Activated CD8-positive, alpha-beta memory T cell treated with anti-CD3 and anti-CD28 coated beads for 4 hours (primary cell): ENCODE data around the gene SLC22A6.

Source experiments
- DNase-seq, 2 donors: peaks; one replicate each; pipeline ENCODE4 v3.0.0-alpha.2; 2020; ENCODE audit warnings: low read depth in 2 of 2

Gene SLC22A6, protein sequence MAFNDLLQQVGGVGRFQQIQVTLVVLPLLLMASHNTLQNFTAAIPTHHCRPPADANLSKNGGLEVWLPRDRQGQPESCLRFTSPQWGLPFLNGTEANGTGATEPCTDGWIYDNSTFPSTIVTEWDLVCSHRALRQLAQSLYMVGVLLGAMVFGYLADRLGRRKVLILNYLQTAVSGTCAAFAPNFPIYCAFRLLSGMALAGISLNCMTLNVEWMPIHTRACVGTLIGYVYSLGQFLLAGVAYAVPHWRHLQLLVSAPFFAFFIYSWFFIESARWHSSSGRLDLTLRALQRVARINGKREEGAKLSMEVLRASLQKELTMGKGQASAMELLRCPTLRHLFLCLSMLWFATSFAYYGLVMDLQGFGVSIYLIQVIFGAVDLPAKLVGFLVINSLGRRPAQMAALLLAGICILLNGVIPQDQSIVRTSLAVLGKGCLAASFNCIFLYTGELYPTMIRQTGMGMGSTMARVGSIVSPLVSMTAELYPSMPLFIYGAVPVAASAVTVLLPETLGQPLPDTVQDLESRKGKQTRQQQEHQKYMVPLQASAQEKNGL

DNA sequence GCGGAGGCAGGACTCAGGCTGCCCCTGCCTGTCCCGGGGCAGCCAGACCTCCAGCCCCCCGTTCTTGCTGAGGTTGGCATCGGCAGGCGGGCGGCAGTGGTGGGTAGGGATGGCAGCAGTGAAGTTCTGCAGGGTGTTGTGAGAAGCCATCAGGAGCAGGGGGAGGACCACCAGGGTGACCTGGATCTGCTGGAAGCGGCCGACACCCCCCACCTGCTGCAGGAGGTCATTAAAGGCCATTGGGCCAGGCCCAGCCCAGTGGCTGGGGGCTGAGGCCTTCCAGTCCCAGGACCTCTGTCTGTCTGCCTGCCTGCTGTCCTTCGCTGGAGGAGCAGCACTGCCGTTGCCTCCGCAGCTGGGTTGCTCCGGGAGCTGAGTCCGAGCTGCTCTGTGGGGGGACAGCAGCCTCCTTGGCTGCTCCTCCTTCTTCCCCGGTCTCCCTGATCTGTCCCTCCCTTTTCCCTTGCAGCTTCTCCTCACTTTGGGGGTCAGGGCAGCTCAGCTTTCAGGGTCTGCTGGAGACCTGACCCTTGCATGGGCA lies at the start of gene SLC22A6:
Gene SLC22A6 (minus strand): TSS at position 517 of the 541 bp plus-strand sequence. CDS start 277 bp downstream, at position 240.
- DNase-seq, result no peak

DNA sequence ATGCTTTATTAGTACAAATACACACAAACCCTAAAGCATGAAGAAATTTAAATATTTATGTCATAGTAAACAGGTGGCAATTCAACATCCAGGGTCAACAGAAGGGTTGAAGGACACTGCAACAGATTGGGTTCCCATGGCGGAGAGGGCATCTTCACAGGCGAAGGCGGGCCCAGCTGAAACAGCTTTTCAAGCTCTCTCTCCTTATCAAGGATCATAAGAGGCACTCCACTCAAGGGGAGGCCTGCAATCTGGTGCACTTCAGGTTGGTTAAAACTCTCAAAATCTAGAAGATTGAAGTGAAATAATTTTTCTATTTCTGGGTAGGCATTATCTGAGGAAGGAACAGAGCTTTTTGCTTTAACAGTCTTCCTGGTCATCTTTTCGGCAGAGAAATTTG lies 47.7 kb upstream of the SLC22A6 start:
- DNase-seq, result no peak

DNA sequence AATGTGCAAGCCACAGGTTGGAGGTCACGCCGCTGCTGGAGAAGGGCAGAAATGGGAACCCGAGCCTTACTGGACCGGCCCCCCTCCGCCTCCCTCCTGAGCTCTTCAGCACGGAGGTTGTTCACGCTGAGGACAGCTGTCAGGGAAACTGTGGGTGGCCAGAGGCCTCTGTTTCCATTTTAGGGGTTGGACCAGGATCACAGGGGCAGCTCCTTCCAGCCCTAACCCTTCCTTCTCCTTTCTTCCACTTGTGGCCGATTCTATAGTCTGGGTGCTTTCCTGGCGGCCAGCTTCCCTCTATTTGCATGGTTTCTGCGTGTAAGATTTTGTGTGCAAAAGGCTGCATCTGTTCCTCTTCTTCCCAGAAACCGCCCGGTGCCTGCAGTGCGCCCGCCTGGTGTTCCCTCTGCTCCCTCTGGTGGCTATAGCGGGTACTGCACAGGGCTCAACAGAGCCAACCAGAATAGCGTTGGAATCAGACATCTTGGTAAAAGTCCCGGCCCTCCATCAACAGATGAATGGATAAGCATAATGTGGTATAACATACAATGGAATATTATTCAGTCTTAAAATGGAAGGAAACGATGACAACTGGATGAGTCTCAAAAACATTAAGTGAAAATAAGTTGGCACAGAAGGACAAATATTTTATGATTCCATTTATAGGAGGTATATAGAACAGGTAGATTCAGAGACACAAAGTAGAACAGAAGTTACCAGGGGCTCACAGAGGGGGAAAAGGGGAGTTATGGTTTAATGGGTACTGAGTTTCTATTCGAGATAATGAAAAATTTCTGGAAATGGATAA lies 39.3 kb upstream of the SLC22A6 start:
- peak; percentile 65 to 66 for DNase-seq

DNA sequence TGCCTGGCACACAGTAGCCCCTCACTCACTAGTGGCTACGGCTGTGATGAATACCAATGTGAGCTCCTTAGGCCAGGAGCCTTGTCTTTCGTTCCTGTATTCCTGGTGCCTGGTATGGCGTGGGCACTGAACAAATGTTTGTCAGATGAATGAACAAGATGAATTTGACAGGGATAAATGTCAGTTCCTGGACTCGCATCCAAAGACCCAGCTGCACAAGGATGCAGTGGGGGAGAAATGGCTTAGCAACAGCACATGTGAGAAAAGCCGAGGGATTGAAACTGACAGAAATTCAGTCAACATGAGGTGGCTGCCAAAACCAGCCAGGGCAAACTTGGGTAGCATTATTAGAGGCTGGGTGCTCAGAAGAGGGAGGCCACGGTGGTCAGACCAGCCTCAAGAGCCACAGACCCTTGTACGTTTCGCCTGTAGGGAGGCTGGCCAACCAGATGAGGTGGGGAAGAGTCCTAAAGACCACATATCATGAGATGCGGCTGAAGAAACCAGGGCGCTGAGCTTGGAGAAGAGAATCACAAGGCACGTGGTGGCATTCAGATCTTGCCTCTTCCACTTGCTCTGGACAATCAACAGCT lies 38.6 kb upstream of the SLC22A6 start:
- no peak for DNase-seq

DNA sequence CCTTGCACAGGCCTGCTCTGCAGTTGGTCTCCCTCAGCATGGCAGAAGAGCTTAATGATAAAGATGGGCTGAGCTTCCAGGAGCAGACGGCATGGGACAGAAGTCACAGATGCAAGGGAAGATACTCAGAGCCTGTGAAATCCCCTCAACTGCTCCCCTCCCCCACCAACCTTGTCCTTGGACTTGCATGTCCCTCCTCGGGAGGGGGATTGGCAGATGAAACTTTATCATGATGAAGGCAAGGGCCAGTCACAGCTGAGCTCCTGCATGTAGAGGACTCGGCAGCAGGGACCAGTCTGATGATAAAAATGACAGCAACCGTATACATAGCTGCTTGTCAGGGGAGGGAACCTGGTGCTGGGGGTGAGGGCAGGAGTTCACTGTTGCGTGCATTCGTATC lies 37.7 kb upstream of the SLC22A6 start:
- DNase-seq, result no peak

DNA sequence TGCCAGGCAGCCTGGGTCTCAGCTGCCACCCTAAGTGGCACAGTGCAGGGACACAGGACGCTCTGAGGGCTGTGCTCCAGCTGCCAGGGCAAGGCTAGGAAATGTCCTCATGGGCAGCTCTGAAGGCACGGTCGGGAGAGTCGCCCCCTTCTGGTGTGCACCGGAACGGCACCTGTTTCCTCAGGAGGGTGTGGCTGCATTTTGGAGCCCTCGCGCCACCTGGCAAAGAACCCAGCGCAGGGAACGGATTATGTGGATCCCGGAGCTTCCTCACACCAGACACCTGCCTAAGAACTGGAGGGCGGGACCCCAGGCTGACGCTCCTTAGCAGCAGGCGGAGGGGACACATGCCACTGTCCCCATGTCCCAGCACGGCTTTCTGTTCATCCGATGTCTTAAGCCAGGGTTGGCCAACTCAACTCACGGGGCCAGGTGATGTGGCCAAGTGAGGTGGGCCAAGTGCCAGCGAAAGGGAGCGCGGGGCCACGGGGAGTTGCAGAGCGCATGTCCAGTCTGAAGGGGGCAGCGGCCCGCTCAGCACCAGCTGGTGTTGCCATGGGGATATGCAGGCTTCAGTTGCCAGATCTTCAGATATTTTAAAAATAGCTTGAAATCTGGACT lies 36.0 kb upstream of the SLC22A6 start:
- DNase-seq, result no peak

DNA sequence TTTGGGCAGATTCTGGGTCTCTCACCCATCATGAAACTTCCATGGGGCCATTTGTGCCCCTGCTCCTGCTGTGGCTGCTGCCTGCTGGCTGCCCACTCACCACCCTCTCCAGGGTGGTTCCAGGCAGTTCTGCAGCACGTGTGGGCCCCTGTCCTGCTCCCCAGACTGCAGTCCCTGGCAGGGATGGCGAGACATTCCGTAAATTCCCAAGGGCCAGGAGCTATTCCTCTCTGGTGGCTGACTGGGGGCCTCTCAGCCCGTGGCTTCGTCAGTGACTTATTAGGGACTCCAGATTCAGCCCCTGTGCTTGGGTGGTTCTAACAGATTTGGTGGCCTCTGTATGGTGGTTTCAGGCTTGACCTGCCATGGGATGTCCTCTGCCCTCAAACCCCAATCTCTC lies 34.7 kb upstream of the SLC22A6 start:
- DNase-seq, result no peak

DNA sequence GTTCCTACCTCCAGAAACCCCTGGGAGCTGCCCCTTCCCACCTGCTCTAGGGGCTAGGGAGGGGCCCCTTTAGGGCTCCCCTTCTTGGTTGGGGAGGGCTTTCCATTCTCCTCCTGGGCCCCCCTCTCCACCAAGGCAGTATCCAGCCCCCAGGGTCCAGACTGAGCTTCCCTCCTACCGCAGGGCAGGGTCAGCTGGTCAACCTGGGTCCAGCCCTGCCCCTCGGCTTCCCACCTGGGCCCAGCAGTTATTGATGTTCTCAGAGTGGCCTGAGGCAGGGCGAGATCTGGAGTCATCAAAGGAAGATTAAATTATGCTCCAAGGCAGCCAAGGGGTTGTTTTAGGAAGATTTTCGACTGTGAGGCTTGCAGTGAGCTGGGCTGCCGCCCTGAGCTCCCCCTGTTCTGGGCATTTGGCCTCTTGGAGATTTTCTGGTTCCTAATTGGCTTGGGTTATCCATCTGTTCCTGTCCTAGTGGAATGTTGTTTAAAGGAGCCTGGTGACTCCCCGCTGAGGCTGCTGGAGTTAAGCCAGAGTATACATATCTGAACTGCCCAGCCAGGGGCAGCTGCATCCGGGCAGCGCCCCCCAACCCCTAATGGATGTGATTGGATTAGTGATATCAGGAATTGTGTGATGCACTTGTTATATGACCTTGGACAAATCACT lies 32.7 kb upstream of the SLC22A6 start:
- no peak for DNase-seq

DNA sequence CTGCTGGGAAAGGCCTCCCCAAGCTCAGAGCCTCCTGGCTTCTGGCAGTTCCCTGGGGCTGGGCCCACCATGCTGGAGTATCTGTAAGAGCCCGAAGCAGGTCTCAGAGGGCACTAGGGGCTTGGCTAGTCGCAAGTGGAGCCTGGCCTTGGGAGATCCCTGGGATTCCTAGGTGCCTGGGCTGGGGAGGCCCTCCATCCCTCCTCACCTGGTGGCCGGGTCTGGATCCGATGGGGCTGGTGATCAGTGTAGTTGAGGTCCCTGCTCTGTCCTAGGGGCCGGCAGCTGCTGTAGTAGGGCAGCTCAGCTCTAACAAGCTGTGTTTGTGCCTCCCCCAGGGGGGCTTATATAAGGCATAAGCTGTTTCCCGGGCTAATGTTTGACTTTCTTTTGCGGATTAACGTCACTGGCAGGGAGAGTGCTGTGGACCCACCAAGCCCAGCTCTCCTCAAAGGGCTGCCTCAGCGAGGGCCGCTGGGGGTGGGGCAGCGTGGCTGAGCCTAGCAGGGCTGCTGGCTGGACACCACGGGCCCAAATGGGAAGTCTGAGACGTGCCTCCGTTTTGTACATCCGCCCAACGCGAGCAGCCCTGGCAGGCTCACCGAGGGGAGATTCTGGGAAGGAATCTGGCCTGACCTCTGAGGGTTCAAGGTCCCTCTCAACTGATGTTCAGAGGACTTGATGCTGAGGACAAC lies 30.9 kb upstream of the SLC22A6 start, which contains the start of gene SLC22A8:
Gene SLC22A8 (minus strand): TSS at position 321 of the 695 bp plus-strand sequence. CDS start 883 bp downstream, outside the sequence.
- DNase-seq, result no peak

DNA sequence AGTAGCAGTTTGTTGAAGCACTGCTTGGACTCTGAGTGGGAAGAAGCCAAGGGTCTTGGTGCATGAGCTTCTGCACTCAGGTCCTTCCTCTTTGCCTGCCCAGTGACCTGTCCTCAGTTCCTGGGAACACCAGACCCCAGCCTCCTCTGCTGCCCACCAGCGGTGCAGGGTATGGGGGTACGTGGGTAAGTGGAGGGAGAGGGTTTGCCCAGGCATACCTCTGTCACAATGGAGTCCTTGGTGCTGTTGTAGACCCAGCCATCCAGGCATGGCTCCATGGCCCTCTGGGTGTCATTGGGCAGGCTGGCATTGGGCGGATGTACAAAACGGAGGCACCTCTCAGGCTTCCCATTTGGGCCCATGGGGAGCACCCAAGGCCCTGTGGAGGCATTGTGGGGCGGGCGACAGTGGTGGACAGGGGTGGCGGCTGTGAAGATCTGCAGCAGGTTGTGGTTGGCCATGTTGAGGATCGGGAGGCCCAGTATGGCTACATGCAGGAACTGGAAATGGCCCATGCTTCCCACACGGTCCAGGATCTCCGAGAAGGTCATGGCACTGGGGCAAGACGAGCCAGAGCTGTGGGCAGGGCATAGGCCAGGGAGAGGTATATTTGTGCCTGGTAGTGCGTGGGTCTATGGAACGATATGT lies 29.8 kb upstream of the SLC22A6 start:
- no peak for DNase-seq

DNA sequence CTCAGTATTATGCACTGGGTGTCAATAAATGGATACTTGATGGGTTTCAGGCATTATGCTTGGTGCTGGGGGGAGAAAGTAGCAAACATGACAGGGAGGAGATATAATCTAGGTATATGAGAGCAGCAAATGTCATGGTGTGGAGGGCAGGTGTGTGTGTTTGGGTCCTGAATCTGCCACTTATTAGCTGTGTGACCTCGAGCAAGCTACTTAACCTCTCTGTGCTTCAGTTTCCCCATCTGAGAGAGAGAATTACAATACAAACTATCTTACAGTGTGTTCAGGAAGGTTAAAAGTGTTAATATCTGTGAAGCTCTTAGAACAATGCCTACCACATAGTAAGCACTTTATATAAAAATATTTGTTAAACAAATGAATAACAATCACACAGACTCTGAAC lies 28.1 kb upstream of the SLC22A6 start:
- DNase-seq, result no peak

DNA sequence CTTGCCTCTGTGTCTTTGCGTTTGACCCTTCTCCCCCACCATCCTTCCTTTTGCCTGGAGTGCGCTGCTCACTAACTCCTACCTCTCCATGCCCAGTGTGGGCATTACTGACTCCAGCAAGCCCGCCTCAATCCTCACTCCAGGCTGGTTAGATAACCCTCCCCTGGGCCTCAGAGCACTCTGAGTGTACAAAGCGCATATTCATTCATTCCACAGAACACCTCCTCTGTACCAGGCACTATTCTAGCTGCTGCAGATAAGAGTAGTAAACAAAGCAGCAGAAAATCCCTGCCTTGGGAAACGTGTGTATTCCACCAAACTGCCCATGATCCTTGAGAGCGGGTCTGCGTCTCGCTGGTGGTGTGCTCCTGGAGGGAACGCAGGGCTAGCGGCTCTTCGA lies 27.7 kb upstream of the SLC22A6 start:
- no peak for DNase-seq

DNA sequence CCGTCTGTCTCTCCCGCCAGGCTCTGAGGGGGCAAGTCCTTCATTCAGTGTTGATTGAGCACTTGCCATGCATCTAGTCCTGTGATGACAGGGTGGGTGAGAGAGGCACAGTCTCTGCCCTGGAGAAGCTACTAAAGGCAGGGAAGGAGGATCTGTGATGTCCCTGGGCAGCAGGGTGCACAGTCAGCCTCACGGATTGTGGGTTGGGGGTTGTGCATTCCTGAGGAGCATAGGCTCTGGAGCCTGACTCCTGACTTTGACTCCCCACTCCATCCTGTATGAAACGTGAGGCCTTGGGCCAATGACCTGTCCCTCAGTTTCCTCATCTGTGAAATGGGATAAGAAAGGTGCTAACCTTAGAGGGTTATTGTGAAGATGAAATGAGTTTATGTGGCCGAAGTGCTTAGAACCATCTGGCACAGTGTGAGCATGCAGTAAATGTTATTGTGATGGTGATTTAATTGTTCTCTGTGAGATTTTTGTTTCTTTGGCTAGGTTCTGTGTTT lies 26.2 kb upstream of the SLC22A6 start:
- no peak for DNase-seq

DNA sequence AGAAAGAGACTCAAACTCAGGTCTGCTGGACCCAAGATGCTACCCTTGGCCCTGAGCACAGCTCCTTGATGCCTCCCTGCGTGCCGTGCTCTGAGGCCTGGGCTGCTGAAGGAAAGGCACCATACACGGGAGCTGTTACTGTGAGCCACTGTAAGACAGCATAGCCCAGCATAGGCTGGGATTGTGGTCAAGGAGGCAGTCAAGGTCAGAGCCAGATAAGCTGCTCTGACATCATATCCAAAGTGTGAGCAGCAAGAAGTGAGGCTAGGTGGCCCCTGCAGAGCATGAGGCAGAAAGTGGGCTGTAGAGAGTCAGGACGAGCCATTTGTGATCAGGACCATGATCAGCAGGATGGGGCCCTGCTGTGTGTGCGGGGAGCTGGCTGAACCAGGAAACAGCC lies 23.2 kb upstream of the SLC22A6 start:
- DNase-seq, result no peak

DNA sequence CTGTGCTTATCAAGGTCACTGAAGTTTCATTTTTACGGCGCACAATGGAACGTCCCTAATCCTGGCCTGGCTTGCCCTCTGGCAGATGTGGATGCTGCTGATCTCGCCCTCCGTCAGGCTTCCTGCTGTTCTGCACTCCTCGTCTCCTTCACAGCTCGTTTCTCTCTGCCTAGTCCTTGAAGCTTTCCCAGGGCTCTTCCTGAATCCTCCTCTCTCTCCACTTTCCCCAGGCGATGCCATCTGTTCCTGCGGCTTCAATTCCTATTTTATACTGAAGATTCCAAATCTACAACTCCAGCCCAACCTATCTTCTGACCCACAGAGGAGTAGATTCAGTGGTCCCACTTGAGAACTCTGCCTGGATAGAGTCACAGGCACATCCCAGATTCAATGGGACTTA lies 16.7 kb upstream of the SLC22A6 start:
- DNase-seq, result no peak

DNA sequence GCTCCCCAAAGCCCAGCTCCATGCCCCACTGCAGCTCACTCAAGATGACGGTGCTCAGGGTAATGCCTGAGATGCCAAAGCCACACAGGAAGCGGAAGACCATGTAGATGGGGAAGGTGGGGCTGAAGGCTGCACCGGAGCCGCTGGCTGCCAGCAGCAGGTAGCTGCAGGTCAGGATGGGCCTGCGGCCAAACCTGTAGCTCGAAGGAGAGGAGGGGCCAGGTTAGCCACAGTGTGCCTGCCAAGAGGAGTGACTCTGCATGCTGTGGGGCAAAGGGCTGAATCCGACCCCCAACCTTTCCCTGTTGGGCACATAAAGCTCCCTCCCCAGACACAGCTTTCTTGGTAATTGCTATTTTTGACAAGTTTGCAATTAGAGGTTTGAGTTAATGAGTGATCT lies 14.9 kb upstream of the SLC22A6 start:
- DNase-seq, result no peak

DNA sequence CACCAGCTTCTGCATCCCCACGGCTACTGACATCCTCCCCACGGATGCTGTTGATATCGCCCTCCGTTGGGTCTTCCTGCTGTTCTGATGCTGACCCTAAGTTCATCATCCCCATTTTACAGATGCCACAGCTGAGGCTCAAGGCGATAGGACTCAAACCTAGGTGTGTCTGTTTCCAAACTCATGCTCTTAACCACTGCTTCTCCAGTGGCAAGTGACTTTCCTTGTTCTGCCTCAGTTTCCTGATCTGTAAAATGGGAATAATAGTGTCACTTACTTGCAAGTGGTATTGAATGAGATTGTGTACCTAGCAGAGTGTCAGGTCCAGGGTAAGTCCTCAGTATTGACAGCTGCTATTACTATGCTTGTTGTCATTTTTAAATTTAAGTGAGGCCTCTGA lies 14.4 kb upstream of the SLC22A6 start:
- no peak for DNase-seq

DNA sequence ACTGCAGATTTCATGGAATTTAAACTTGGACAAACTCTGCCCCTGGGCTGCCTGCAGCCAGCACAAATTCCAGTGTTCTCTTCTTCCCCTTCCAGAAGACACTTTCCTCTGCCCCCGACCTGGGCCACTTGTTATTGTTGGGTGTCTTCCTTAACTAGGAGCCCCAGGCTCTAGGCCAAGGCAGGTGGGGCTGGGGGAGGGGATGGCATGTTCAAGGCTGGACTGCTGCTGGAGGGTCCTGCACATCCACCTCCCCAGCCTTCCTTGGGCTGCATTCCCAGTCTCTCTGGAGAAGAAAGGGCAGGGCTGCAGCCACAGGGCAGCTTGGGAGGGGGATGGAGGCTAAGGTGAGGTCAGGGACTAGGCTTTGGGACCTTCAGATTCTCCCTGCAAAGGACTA lies 11.5 kb upstream of the SLC22A6 start:
- DNase-seq, result no peak

DNA sequence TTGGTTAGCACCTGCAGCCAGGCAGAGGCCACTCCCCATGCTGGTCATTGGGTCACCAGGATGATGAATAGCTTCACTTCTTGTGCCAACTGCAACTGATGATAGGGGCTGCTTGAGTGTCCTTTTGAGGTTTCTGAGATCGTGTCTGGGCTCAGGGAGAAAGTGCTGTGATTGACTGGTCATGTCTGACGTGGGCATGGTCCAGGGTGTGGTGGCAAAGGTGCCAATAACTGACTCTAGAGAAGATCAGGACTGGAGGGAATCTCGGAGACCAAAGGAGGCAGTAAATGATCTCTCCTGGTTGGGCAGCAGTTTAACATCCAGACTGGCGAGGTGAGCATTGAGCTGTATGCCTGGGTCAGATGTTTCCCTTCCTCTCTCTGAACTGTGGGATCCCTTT lies 10.0 kb upstream of the SLC22A6 start:
- DNase-seq, result no peak

DNA sequence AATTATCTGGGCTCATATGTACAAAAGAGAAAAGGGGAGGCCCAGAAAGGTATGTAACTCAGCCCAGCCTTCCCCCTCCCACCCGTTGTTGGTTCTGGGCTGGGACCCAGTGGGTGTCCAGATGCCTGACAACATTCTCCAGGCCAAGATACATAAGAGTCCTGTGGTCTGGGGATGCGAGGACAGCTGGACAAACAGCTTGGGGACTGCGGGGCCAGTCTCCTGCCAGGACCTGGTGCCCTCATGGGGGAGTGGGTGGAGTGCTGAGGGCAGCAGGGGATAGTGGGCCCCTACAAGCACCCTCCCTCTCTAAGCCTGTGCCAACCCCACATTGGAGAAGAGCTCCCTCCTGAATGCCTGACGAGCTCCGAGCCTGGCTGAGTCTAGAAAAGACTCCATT lies 3.5 kb upstream of the SLC22A6 start:
- DNase-seq, result no peak
